ENCODE measurements around the gene PEX6.

DNA sequence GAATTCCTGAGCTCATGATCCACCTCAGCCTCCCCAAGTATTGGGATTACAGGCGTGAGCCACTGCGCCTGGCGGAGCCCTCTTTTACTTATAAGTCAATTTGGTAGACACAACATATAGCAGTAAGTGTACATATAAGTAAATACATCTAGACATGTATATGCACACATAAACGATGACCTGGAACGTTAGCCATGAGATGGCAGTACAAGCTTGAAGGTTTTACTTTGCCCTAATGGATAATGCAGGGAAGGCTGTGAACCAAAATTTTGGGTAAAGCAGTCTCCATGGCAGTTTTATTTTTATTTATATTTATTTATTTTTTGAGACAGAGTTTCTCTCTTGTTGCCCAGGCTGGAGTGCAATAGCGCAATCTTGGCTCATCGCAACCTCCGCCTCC is 20.9 kb downstream of the PEX6 start:
- TF ChIP-seq GATA3 (IDR thresholded peaks at IDR 0.05; ENCODE audit: low read depth, low read length) (no peak), GATA2 (IDR thresholded peaks at IDR 0.05; ENCODE audit: low read depth, low read length) (no peak)
